ENCODE data around the gene SEC24D.

SEC24D gene

DNA sequence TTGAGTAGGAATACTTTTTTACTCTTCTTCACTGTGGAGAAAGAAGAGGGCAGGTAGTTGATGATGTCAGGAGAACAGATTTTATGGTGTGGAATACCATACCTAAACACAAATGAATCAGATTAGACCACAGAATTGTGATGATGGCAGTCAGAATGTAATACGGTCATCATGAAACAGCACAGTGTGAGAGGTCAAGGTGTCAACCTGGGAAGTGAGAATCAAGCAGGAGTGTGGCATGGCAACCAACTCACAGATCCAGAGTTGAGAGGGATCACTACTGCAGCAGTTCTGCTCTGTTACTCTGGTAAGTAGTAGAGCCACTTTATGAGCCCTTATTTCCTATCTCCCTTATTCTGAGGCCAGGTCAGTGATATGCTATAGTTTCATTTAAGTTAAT lies 123.1 kb downstream of the SEC24D start:
- no peaks in the 10 kb centered on the region for H3K9me2 ChIP-seq (replicated peaks; ENCODE audit: insufficient read depth, low read length)
- no peaks in the 10 kb centered on the region for H4K20me1 ChIP-seq (ENCODE audit: low read depth, low read length)
- H2AFZ ChIP-seq (ENCODE audit: low read depth, low read length, severe bottlenecking): no peak overlapping the region
- no peak overlapping the region for H3K4me3 ChIP-seq (ENCODE audit: insufficient read depth, low read length, poor library complexity, severe bottlenecking)
- H3K79me2 ChIP-seq (ENCODE audit: insufficient read depth, low read length): no peaks in the 10 kb centered on the region
- no peak overlapping the region for H3K4me2 ChIP-seq (ENCODE audit: low read depth, low read length, poor library complexity, severe bottlenecking)
- no peak overlapping the region for H3K27ac ChIP-seq (ENCODE audit: low read depth, low read length)
- H3K9ac ChIP-seq (ENCODE audit: low read length): no peak overlapping the region
- TF ChIP-seq EZH2phosphoT487 (conservative IDR thresholded peaks at IDR 0.05; ENCODE audit: low read length): no peak
- TF ChIP-seq, protein P1, sequence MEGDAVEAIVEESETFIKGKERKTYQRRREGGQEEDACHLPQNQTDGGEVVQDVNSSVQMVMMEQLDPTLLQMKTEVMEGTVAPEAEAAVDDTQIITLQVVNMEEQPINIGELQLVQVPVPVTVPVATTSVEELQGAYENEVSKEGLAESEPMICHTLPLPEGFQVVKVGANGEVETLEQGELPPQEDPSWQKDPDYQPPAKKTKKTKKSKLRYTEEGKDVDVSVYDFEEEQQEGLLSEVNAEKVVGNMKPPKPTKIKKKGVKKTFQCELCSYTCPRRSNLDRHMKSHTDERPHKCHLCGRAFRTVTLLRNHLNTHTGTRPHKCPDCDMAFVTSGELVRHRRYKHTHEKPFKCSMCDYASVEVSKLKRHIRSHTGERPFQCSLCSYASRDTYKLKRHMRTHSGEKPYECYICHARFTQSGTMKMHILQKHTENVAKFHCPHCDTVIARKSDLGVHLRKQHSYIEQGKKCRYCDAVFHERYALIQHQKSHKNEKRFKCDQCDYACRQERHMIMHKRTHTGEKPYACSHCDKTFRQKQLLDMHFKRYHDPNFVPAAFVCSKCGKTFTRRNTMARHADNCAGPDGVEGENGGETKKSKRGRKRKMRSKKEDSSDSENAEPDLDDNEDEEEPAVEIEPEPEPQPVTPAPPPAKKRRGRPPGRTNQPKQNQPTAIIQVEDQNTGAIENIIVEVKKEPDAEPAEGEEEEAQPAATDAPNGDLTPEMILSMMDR (IDR thresholded peaks at IDR 0.05; ENCODE audit: insufficient read depth, low read length, poor library complexity, severe bottlenecking): no peak
- H3K36me3 ChIP-seq (ENCODE audit: low read length): no peaks in the 10 kb centered on the region; the same call in 1 of the 2 replicates
- no peaks in the 10 kb centered on the region for H3K27me3 ChIP-seq (ENCODE audit: low read length)
- no peaks in the 10 kb centered on the region for H3K9me3 ChIP-seq (ENCODE audit: insufficient read depth, low read length)
- no peaks in the 10 kb centered on the region for H3F3A ChIP-seq (ENCODE audit: insufficient read depth)

DNA sequence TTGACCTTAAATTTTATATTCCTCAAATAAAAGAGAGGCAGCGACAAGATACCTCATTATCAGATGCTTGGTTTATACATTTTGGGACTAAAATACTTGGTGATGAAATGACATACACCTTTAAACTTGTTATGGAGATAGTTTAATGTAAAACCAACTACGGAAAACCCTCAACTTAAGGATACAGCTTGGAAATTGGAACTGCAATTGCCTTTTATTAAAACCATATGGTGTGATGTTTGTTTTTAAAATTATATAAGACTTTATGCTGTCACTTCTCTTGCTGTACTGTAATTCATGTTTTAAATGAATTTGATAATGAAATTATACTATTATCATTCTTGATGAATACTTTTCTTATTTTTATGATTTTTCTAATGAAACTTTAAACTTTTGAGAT lies 124.9 kb downstream of the SEC24D start:
- Histone ChIP-seq H3K4me2 (ENCODE audit: low read depth, low read length, poor library complexity, severe bottlenecking) (no peak overlapping the region), H3F3A (ENCODE audit: insufficient read depth) (no peaks in the 10 kb centered on the region), H3K4me3 (ENCODE audit: insufficient read depth, low read length, poor library complexity, severe bottlenecking) (no peak overlapping the region), H3K27ac (ENCODE audit: low read depth, low read length) (no peak overlapping the region), H3K9me3 (ENCODE audit: insufficient read depth, low read length) (no peaks in the 10 kb centered on the region), H3K9me2 (replicated peaks; ENCODE audit: insufficient read depth, low read length) (no peaks in the 10 kb centered on the region), H3K27me3 (ENCODE audit: low read length) (no peaks in the 10 kb centered on the region), H3K79me2 (ENCODE audit: insufficient read depth, low read length) (no peaks in the 10 kb centered on the region), H4K20me1 (ENCODE audit: low read depth, low read length) (no peaks in the 10 kb centered on the region), H3K36me3 (ENCODE audit: low read length) (no peaks in the 10 kb centered on the region; the same call in 1 of the 2 replicates), H3K9ac (ENCODE audit: low read length) (no peak overlapping the region), H2AFZ (ENCODE audit: low read depth, low read length, severe bottlenecking) (no peak overlapping the region)
- no peak for TF ChIP-seq EZH2phosphoT487 (conservative IDR thresholded peaks at IDR 0.05; ENCODE audit: low read length)
- TF ChIP-seq, protein P1 (IDR thresholded peaks at IDR 0.05; ENCODE audit: insufficient read depth, low read length, poor library complexity, severe bottlenecking): no peak

DNA sequence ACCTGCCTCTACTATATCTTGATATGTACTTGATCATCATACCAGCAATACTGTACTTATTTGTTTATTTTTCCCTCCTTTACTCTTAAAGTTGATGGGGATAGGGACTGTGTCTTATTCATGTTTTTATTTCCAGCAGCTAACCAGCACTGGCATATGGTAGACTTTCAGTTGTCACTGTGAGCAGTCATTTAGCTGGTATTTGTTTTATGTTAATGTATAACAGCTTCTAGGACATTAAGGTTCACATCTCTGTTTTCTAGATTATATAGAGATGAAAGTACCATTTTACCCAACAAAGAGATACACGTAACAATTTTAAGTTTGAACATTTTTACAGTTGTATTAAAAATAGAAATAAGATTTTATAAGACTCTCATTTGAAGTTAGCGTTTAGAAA lies 132.8 kb downstream of the SEC24D start:
- Histone ChIP-seq H3F3A (ENCODE audit: insufficient read depth) (no peaks in the 10 kb centered on the region), H4K20me1 (ENCODE audit: low read depth, low read length) (no peaks in the 10 kb centered on the region), H3K9ac (ENCODE audit: low read length) (no peak overlapping the region), H3K27me3 (ENCODE audit: low read length) (no peaks in the 10 kb centered on the region), H3K9me2 (replicated peaks; ENCODE audit: insufficient read depth, low read length) (no peaks in the 10 kb centered on the region), H3K79me2 (ENCODE audit: insufficient read depth, low read length) (no peaks in the 10 kb centered on the region), H3K36me3 (ENCODE audit: low read length) (no peaks in the 10 kb centered on the region; the same call in 1 of the 2 replicates), H3K4me2 (ENCODE audit: low read depth, low read length, poor library complexity, severe bottlenecking) (no peak overlapping the region), H3K4me3 (ENCODE audit: insufficient read depth, low read length, poor library complexity, severe bottlenecking) (no peak overlapping the region), H3K27ac (ENCODE audit: low read depth, low read length) (no peak overlapping the region), H3K9me3 (ENCODE audit: insufficient read depth, low read length) (no peaks in the 10 kb centered on the region), H2AFZ (ENCODE audit: low read depth, low read length, severe bottlenecking) (no peak overlapping the region)
- no peak for TF ChIP-seq EZH2phosphoT487 (conservative IDR thresholded peaks at IDR 0.05; ENCODE audit: low read length)
- TF ChIP-seq, protein P1 (IDR thresholded peaks at IDR 0.05; ENCODE audit: insufficient read depth, low read length, poor library complexity, severe bottlenecking): no peak

Measured in SU-DHL-6 (cell line).